ENCODE measurements around the gene TBX3.

- TF ChIP-seq CTCF (IDR thresholded peaks at IDR 0.05): no peak
- no peak for TF ChIP-seq POLR2A (IDR thresholded peaks at IDR 0.05)
Measured at GRCh38 chr12:114668886-114669288, 15.1 kb downstream of the TBX3 start.

All from right lobe of liver (tissue), 4 donors.